OCI-M2 (cell line): Measurements from ENCODE around the gene TGM2.

ENCODE experiments used
- DNase-seq: peaks from one replicate; lab custom pipeline; 2025; ENCODE audit not compliant: unreplicated experiment; lab: John Stamatoyannopoulos, UW

Gene TGM2

DNA sequence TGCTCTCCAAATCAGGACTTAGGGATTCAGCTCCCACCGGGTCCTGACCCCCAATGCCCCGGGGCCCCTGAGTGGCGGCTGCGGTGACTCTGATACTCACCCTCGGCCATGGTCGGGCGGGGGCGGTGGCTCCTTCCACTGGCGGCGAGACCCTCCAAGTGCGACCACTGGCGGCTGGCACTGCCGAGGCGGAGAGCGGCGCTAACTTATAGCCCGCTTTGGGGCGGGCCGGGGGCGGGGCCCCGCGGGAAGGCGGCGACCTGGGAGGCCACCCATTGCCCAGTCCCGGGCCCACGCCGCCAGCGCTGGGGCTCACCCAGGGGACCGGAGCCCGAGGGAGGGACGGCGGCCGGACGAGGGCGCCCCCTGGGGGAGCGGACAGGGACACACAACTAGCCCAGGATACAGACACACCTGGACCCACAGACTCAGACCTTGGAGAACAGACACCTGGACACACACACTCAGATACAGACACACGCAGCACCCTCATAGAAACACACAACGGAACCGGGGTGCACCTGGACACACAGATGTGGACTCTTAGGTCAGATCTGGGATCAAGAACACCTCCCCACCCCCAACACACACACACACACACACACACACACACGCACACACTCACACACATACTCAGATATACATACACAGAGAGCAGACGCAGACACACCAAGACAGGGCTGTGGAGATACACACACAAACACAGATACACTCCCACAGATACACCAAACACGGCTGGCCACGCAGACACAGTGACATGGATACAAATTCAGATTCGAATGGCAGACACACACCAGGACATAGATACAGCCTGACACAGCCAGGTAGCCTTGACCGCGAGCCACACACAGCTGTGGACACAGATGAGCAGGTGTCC lies at the start of gene TGM2:
Gene TGM2, minus strand, starts transcription at position 182 of the 877 bp plus-strand sequence. Its CDS starts 72 bp downstream, at position 110.
- DNase-seq, result no peak

DNA sequence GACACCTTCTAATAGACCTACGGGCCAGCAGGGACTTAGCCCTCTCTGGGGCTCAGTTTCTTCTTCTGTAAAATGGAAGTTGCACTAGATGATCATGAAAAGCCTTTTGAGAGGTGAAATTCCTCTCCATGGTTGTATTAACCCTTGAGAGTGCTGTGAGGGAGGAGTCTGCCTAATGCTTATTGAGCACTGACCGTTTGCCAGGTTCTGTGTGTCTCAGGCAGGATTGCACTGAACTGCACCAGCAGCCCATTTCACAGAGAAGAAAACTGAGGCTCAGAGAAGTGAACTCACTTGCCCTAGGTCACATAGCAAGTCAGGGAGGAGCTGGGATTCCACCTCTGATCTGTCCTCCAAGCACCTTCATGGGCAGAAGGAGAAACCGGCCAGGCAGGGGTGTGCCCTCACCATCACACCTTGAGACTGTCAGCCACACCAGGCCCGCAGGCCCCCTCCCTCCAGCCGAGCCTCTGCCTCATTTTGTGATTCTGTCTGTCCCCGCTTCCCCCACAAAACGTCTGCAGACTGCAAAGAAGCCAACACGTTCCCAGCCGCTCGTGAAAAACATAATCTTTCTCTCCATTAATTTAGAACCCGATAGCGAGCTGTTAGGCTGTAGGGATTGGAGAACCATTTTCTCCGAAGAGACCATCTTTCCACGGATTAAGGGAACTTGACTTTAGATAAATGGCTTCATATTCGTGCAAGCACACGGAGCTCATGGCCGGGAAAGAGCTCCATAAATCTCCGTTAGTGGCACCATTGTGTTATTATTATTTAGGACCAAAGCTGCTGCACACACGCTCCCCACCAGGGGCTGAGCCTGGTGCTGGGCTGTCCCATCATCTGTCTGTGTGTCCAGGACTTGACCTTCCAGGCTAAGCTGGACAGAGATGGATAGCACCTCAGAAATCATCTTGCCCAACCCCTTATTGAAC lies 49.5 kb upstream of the TGM2 start:
- DNase-seq, result no peak

DNA sequence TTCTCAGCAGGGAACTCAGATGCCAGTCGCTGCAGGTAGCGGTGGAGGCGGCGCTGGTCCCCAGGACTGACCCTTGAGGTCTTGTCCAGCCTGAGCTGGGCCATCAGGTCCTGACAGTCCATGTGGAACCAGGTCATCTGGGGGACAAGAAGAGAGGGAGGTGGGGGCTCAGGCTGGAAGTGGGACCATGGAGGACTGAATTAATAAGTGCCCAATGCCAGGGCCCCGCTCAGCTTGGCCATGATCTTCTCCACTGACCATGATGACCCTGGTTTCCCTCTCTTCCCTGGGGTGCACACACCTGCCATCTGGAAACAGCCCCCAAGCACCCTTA lies 48.5 kb upstream of the TGM2 start:
- DNase-seq, result no peak

DNA sequence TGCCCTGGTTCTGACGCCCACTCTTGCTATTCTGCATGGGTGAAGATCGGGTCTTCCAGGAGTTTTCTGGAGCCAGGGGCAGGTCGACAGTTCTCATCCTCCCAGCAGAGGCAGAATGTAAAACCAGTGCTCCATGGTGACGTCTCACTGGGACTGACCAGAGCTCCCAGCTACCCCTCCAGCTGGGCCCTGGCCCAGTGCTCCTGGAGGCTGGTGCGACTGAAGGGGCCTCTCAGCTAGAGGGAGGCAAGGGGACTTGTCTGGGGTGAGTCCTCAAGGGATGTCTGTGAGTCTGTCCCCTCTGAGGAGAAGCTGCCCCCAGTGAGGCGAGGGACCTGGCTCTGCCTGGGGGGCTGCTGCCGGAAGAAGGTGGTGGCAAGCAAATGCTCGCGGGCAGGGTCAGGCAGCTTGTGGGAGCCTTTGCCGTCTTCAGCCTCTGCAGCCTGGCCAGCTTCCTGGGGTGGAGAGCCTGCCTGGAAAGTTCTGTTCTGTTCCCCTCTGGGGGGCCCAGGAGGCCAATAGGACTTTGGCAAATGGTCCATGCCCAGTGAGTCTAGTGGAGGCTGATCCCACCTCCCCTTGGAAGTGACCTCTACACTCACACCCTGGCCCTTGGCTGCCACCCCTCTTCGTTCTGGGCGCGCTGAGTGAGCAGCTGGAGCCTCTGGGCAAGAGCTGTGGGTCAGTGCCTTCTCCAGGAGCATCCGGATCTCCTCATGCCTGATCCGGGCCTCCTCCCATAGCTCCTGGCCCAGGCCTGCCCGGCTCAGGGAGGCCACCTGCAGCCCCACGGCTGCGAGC lies 47.9 kb upstream of the TGM2 start:
- DNase-seq, result no peak

DNA sequence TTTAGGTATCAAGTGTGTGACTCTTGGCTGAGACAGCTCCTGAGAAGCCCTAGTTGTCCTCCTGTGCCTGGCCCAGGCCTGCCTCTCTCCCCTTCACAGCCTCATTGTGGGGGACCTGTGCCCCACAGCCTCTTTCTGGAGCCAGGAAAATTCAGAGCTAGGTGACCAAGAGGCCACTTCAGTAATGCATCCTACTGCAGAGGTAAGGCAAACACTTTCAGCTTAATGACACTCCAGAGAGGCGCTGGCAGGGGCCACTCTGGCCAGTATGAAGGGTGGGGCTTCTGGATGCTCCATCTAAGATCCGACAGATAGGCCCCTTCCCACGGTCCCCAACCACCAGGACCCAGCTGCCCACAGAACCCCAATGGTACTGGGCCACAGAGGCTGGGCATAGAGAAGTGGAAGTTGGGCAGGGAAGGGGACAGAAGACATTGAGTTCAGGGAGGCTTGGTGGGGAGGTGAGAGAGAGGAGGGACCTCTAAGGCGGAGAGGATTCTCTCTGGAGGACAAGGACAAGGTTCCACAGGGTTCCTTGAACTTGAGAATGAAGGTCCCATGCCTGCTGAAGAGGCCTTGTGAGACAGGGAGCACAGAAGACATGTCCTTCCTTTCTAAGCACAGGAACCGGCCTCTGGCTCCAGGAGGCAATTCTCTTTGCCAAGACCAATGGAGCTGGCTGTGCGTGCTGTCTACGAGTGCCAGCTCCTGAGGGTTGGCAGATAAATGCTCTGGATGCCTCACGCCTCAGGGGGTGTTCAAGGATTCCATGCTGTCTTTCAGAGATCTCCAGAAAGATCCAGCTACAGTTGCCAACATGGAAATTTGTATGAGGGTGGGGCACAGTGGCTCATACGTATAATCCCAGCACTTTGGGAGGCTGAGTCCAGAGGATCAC lies 46.4 kb upstream of the TGM2 start:
- DNase-seq, result no peak

DNA sequence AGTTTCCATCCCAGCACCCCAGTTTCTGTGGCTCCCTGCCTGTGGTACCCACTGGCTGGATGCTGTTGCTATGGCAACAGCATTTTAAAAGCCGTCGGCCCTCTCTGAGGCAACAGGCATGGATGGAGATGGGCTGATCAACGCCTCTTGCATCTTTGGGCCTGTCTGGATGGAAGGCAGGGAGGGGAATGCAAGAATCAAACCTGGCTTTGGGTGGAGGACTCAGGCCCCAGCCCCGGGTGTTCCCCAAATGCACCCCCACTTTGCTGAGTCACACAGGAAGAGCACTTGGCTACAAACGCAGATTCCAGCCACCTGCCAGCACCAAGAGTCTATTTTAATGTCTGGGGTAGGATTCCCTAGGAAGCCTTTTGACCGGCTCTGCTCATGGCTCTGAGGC lies 45.7 kb upstream of the TGM2 start:
- DNase-seq, result no peak

DNA sequence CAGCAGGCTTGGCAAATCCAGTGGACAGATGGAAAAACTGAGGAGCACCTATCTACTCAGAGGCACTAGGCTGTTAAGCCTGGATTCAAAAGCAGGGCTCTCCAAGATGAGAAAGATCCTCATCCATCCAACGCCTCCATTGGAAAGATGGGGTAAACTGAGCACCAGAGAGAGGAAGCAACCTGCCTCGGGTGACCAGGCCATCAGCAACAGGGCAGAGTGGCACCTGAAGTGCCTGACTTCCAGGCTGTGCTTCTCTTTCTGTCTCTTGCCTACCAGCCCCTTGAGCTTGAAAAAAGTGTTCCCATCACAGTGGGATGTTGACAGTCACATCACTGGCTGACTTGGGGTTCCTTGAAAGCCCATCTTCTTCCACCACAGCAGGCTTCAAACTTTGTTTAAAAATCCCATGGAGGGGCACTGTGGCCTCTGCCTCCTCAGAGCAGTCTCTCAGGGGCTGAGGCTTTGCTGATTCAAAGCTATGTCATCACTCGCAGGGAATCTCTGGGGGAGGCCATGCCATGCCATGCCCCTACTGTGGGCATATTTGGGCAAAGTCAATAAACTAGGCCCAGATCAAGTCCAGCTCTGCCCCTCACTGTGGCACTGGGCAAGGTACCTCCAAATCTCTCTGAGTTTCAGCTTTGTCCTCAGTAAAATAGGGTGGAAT lies 44.8 kb upstream of the TGM2 start:
- no peak for DNase-seq

DNA sequence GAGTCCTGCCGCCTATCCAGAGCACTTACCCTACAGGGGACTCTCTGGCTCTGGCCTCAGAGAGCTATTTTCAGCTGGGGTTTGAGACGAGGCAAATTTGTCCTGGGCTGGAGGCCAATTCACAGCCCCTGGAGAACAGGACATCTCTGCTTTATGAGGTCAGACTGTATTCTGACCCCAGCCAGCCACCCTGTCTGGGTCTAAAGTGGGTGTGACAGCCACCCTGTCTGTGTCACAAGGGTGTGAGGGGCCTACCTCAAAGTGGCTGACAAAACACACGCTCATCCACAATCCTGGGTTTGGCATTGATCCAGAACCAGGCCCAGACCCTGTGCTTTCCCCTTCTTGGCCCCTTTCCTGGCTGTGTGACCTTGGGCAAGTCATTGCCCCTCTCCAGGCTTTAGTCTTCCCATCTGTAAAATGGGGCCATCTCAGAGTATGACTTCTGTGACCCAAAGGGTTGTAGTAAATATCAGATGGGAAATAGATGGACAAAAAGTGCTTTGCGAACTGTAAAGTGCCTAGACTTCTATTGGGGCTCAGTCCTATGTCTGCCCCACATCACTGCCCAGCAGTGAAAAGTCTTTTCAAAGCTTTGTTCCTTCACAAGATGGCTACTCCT lies 44.1 kb upstream of the TGM2 start:
- DNase-seq, result no peak

DNA sequence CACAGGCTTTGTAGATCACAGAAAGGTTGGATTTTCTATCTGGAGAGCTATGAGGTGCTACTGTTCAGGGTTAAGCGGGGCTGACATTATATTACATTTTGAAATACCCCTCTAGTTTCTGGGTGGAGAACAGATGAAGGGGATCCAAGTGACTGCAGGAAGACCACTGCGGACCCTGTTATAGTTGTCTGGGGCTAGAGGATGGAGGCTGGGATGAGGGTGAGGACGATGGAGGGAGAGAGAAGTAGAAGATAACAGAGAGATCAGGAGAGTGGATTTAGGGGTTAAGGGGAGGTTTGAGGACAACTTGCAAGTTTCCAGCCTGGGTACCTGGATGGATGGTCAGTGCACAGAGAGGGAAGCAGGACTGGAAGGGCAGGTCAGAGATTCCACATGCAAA lies 43.5 kb upstream of the TGM2 start:
- DNase-seq, result no peak

DNA sequence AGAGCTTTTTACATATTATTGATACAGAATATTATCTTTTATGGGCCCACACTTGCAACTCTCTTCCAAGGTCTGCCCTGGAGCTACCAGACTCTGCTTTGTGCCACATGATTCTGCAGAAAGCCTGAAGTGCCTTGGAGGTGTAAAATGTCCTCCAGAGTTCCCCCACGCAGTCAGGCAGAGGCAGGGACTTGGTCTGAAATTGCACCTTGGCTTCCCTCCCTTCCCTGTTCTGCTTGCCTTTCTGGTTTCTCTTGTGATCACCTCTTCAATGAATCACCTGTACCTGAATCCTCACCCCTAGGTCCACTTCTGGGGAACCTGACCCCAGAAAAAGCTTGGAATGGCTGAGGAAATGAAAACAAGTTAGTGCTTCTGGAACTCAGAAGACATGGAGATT lies 43.0 kb upstream of the TGM2 start:
- no peak for DNase-seq

DNA sequence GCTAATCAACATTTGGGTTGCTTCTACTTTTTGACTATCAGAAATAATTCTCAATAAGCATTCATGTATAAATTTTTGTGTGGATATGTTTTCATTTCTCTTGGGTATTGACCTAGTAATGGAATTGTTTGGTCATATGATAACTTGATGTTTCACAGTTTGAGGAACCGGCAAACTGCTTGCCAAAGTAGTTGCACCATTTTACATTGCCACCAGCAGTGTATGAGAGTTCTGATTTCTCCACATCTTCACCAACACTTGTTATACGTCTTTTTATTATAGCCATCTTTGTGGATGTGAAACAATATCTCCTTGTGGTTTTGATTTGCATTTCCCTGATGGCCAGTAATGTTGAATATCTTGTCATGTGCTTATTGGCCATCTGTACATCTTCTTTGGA lies 42.6 kb upstream of the TGM2 start:
- no peak for DNase-seq

DNA sequence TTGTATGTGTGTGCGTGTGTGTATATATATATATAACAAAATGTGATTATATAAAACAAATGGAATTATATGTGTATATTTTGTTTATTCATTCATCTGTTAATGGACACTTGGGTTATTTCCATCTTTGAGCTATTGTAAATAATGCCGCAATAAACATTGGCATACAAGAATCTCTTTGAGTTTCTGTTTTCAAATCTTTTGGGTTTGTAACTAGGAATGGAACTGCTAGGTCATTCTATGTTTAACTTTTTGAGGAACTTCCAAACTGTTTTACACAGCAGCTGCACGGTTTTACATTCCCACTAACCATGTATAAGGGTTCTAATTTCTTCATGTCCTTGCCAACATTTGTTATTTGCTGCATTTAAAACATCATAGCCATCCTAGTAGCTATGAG lies 39.9 kb upstream of the TGM2 start:
- no peak for DNase-seq

DNA sequence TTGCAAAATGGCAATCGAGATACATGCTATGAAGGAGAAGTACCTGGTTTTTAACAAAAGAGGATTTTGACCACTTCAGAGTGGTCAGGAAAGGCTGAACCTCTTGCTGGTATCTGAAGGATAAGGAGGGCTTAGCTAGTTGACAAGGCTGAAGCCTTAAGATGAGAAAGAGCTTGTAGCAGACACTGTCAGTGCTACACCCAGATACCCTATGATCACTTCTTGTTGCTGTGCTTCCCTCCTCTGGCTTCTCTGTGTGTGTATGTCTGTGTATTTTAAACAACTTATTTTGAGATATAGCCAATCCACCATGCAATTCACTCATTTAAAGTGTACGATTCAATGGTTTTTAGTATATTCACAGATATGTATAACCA lies 38.9 kb upstream of the TGM2 start:
- DNase-seq, result no peak

DNA sequence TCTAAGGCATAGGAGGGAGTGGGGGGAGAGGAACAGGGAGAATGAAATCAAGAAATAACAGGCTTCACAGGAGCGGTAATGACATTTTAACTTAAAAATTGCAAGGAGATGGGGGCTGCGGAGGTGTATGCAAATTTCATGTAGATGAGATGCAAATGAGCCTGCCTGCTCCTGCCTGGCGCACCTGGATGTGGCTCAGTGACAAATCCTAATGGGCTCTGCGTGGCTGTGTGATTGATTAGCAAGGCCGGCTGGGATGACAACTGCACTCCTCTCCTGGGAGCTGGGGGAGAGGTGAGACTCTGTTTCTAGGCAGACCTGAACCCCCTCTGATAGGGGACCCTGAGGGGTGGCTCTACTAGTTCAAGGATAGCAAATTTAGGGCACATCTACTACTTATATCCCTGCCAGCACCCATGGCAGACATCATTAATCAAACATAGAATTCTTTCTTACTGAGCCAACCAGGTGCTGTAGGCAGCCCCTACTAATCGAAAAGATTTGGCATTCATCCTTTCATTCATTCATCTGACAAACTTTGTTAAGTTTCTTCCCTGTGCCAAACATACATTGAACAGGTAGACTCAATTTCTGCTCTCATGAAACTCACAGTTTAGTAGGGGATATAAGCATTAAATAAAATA lies 38.4 kb upstream of the TGM2 start:
- no peak for DNase-seq

DNA sequence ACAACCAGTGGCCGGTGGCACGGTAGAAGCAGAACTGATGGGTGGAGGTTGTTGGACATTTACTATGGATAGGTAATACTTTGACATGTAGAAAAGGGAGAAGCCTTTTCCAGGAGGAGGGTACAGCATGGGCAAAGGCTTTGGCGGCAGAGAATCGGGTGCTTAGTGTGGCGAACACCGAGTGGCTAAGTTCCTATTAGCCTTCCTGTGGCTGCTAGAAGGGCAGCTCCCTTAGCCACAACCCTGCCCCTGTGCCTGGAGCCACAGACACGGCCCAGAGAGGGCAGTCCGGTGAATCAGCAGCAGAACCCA lies 37.9 kb upstream of the TGM2 start:
- no peak for DNase-seq

DNA sequence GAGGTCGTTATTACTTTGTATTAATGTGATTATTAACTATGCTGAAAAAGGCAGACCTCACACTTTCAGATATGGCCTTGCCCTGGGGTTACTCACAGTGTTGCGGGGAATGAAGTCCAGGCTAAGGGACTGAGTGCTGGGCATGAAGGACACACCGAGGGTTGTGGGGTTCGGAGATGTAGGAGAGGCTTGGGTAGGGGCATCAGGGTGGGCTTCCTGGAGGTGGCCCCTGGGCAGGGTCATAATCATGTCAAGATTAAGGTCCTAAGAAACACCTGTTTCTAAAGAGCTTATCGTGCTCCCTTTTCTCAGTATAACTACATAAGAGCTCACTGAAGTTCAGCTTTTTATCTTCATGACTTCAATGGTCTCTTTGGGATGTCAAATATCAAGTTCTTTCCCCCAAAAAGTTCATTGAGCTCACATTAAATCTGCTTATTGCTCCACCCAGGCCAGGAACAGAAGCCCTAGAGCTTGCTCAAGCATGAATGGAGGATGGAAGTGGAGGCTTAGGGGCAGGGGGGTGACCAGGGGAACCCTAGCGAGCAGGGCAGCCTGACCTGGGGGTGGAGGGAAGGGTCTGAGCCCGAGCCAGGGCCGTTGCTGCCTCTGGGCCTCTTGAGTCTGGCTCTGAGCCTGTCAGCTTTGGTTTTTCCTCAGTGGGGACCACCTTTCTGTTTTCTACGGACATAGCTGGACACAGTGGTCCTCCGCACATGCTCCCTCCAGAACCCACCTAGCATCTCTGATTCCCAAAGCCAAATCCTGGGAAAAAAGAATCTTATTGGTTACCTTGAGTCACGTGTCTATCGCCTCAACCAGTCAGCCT lies 37.3 kb upstream of the TGM2 start:
- DNase-seq, result no peak

DNA sequence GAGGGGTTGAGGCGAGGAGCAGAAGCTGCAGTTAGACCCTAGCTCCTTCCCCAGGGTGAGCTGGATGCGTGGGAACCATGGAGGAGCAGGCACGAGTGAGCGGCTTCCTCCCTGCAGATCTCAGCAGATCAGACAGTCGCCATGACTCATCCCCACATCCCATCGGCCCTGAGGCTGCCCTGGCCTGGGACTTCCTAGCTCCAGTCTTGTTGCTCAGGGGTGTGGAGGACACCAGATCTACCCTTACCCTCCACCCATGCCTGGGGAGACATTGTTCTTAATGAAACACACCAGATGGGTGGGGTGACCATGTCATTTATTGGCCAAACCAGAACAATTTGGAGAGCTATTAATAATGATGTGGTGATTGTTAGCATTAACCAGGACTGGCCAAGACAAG lies 36.3 kb upstream of the TGM2 start:
- no peak for DNase-seq

DNA sequence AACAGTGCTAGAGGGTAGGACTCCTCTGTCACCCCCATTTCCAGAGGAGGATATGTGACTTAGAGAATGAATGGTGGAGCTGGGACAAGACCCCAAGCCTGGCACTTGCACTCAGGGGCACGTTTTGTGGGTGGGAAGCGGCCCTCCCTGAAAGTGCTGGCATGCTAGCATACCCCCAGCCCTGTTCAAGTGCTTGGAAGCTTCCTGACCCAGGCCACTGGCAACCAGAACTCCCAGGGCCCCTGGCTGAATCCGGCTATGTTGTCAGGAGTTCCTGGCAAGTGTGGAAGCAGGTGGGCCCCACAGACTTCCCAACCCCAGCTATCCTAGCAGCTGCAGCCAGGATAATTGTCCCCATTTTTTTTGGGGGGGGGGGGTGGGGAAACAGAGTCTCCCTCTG lies 35.6 kb upstream of the TGM2 start:
- DNase-seq, result no peak
